SHP77 treated with DMSO at 0.1 percent for 48 hours (cell line): ENCODE measurements around the gene SACS.
A peak's percentile ranks its signal among the peaks of the same experiment; 100 is the strongest.

Experiments
- DNase-seq: peaks from one replicate; lab custom pipeline; 2025; lab: John Stamatoyannopoulos, UW

SACS gene

DNA sequence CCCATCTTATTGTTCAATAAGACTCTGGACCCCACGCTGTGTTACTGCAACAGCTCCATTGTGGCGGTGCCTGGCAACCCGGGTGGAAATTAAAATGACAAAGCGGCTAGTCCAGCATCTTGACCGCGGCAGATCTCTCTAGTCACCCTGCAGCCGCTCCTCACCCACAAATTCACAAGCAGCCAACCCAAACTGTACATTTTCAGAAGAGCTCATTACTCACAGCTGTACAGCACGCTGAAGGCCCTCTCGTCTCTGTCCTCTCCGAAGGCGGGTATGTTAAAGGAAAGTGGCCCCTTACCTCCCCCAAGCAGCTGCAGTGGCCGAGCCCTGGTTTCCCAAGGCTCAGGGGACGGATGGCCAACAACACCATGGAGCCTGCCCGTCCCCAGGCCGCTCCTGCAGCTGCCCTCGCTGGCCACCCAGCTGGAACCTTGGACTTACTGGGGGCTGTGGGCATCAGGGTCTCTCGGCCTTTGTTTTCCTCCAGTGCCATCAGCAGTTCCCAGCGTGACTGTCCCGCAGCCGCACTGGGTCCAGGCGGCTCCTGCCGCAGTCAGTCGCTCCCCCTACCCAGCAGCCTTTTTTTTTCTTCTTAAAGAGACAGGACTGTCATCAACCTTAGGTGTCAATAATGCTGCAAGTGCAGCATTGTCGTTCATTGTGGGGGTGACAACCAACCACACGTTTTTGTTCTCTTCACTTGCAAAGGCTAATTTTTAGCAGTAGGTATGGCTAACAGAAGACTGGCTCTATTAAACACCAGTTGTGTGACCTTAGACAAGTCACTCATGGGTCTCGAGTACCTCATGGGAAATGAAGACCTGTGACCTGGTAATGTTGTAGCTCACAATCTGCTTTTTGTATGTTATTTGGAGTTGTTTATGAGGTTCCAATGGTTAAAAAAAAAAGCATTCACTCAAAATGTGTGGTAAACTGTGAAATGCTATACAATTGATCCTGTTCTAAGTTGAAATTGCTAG is at the start of gene SACS:
Gene SACS (minus strand): TSS at position 532 of the 983 bp plus-strand sequence. CDS start 22,463 bp downstream, outside the sequence.
- no peak for DNase-seq

GRCh38 chr13:23480324-23480723 is 46.8 kb upstream of the SACS start:
- no peak for DNase-seq

- DNase-seq, result no peak
Observed at GRCh38 chr13:23477101-23477500, 43.6 kb upstream of the SACS start.

DNA sequence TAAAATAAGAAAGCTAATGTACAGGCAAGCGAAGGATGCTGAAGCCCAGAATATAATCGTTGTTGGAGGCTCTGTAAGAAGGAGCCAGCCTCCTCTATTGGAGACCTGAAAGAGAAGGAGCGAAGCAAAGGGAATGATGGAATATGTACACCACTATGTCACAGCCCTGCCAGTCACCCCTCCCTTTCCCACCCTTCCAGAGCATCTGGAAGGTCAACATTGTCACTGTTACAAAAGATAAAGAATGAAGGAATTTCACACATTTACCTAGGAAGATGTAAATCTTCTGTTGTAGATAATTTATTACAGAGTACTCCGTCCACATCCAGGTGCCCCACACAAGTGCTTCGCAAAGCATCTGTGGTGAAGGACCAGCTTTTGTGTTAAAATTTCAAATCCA is 39.7 kb upstream of the SACS start:
- no peak for DNase-seq

DNA sequence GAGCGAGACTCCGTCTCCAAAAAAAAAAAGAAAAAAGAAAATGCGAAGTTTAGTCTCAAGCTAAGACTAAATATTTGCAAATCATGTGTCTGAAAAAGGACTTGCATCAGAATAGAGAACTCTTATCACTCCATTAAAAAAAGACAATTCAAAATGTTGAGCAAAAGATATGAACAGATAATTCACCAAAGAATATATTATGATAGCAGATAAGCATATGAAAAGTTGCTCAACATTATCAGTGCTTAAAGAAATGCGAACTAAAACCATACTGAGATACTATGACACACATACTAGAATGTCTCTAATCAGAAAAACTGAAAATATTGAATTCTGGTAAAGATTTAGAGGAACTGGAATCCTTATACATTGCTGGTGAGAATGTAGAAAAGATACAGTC is 38.7 kb upstream of the SACS start:
- DNase-seq, result no peak

DNA sequence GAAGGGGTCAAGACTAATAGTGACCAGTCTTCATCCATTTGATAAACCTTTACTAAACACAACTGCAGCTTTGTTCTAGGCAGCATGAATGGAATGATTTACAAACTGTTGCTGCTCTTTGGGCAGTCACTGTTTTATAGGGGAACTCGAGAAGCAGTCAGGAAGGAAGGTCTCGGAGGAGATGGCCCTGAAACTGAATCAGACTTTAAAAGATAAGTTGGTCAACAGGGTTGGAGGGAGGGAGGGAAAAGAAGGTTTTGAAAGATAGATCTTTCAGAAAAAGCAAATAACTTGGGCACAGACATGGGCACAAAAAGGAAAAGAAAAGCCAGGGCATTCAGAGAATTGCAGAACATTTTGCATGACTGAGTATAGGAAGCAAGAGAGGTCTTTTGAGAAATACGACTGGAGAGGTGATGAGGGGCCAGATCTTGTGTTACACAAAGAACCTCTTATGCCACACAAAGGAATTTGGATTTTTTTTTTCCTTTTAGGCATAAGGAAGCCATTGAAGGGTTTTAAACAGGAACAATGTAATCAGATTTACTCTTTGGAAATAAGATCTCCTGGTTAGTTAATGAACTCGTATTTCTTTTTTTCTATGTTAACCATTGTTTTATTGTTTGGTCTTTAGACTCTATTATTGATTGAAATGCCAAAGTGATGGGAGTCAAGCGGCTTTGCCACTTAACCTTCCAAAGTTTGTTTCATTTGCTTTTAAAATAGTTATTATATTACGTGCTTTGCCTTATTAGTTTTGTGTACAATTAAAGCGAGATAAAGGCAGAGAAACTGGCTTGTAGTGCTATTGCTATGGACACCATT is 37.5 kb upstream of the SACS start:
- no peak for DNase-seq

DNA sequence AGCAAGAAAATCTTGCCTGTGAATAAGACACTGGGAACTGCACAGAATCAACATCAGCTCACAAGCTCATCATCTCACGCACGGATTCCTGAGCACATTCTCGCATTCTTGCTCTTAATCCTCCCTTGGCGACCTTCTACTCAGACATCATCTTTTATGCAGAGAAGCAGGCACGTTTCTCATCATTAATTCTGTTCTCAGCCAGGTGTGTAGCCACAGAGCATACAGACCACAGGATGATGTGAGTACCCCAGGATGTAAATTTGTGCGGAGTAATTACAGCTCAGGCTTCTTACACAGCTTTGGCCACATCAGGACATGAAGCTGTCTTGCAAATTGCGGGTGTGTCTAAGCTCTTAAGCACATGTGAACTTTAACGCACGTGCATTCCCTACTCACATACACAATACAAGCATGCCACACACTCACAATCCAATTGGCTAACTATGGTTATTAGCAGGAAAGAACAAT is 36.5 kb upstream of the SACS start:
- DNase-seq, result peak; percentile 14

DNA sequence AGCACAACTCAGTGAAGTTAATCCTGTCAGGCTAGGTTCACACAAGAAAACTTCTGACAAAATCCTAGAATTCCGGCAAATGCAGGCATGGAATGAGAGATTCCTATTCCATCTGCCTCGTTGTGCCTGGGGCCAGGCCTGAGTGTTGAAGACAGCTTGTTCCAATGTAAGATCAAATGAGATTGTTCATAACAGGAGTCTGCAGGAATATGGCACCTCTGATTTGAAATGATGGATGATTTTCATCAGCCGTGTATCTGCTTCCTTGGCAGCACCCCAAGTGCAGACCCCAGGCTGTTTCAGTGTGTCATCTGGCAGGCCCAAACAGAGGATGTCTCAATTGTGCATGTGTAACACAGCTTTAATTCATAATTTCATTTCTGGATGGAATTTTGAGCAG is 35.3 kb upstream of the SACS start:
- DNase-seq, result no peak

DNA sequence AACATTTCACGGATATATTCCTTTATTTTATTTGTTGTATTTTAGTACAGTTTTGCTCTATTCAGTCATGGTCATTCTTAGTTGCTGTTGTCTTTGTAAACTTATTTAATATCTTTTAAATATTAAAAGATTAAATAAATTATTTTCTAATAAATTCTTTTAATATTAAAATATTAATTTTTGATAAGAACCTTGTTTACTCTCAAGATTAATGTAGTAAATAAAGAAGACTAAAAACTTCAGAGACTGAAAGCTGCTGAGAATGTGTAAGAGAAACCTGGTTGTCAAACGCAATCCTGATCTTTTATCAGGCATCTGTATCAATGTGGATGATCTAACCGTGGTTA is 34.4 kb upstream of the SACS start:
- DNase-seq, result no peak

DNA sequence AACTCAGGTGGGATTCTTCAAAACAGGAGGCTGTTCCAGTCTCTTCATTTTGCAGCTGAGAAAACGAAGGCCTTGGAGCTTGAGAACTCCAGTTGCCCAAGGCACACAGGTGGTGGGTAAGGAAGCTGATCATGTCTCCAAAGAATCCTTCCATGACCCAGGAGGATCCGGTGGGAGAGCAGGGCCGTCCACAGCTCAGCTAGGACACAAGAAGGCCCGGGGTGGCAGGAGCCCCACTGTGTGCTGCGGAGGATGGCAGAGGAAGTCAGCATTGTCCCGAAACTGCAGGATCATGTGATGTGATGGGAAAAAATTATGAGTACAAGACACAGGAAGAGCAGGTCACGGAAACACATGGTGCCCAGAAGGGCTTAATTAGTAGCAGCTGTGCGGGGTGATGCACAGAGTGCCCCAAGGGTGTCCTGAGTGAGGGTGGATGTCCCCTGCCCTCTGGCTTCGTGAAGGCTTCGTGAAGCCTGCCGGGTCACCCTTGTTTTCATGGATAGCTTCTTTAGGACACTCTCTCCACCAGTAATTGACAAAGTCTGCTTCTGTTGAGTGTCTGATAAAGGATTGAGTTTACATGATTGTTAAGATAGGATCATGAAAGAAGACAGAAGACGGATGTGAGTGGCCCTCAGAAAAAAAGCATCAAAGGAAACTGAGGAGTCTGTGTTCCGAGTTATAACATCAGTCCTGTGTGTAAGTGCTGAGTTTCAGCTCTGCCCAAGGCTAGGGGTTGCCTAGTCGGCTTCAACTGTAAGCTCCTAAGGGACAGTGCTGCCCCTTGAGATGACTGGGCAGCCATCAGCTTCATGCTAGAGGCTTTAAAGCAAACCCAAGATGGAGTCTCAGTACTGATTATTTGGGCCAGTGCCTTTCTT is 33.8 kb upstream of the SACS start:
- peak; percentile 74 for DNase-seq

GRCh38 chr13:23466144-23467002 is 32.9 kb upstream of the SACS start:
- peak; percentile 45 for DNase-seq

DNA sequence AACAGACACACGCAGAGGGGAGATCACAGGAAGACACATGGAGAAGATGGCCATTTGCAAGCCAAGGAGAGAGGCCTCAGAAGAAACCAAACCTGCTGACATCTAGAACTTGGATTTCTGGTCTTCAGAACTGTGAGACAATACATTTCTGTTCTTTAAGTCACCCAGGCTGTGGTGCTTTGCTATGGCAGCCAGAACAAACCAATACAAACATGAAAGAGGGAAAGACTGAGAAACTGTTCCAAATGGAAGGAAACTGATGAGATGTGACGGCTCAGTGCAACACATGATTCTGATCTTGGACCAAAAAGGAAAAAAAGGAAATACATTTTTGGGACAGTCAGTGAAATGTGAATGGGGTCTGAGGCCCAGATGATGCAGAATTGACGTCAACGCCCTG is 30.2 kb upstream of the SACS start:
- no peak for DNase-seq

- DNase-seq, result no peak
Observed at GRCh38 chr13:23462815-23463559, 29.5 kb upstream of the SACS start.

- no peak for DNase-seq
Observed at GRCh38 chr13:23461544-23461943, 28.0 kb upstream of the SACS start.

DNA sequence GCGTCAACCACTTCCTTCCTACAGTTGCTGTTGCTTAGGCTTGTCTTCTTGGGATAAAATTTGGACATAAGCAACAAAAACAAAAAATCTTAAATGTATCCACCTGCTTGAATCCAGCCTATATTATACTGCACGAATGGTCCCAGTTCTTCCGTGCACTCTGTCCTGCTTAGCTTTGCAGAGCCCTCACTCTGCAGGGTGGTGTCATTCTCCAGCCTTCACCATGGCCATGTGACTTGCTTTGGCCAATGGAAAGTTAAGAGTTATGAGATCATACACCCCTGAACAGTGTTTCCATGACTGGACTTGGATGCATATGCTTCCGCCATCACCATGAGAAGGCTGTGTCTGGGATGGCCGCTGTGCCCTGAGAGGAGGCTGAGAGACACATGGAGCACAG is 27.4 kb upstream of the SACS start:
- DNase-seq, result no peak

DNA sequence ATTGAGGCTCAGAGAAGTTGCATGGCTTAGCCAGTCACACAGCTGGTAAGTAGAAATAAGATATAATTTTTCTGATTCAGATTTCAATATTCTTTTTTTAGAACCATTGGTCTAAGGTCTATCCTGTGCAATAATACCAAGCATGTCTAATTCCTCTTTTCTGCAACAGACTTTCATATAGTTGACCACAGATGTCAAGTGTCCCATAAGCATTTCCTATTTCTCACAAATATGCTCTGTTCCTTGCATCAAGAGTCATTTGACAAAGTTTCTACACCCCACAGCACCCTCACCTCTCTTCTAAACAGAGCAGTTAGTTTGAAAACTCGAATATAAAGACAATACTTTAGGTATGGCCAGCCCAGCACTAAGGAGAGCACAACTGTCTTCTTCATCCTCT is 26.8 kb upstream of the SACS start:
- no peak for DNase-seq

DNA sequence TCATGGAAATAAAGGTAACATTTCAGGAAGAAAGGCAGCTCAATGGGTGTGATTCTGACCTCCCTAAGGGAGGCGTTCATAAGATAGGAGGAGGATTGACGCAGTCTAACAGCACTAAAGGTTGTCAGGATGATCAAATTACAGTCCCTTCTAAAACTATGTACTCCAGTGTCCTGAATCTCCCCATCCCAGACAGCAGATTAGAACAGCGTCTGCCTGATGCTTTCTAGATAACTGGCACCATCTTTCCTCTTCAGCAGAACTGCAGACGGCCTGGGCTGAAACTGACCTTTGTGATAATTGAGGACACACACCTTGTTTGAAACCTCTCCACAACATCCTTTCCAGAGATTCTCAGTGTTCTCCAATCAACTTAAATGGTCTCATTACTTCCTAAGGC is 25.5 kb upstream of the SACS start:
- no peak for DNase-seq

DNA sequence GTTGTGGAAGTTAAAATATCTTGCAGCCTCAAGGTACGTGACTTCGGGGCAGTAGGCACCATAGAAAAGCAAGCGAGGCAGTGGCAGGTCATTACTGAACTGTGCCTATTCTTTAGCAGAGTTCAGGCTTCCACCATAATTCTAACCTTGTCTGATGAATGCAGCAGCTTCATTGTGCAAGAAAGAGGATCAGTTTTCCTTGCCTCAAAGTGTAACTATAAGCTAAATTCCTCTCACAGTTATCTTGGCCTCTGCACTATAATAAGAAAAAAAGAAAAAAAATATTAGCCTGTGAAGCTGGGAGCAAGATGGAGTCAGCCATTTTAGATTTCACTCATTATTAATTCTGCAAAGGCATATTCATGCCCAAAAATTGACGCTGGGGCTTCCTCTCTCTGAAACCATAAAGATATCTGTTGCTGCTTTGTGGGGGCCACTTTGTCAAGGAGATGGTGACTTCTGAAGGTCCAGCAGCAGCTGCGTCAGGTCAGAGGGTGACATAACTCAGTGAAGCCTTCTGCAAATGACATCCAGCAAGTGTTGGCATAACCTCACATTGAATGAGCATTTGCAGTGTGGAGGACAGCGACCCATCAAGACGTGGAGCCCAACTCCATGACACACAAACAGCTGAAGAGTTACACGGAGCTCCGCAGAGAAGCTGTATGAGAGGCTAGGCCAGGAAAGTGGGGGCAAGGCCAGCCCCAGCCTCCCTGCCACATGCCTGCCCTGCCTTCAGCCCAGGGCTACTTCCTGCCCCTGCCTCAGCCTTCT is 23.1 kb upstream of the SACS start:
- no peak for DNase-seq

- DNase-seq, result no peak
Observed at GRCh38 chr13:23455401-23456185, 22.1 kb upstream of the SACS start.
